ENCODE measurements around the gene OR56A1. TPM values are rescaled to one million over a fixed set of nuclear protein-coding genes. Genes with fewer than 3 reads are reported as not detected.
A peak's percentile ranks its signal among the peaks of the same experiment; 100 is the strongest.

Gene OR56A1
- total RNA-seq, 1 experiment from 2014 or later: 0.04 TPM

- no TSS peak for BruUV-seq (replicated peaks)
- ChIA-PET CTCF (no interaction called here), POLR2A (ENCODE audit: low non-redundant PET) (no interaction called here)
- Histone ChIP-seq H3K9me3 (ENCODE audit: low read depth, low read length, poor library complexity, severe bottlenecking) (no peaks in the 10 kb centered on the region), H3K4me3 (ENCODE audit: low read depth, low read length, poor library complexity, severe bottlenecking) (no peak overlapping the region), H3K27ac (ENCODE audit: low read depth, low read length, poor library complexity, severe bottlenecking) (no peak overlapping the region), H3K27me3 (replicated peaks; ENCODE audit: insufficient read depth, low read depth, low read length, poor library complexity) (no peaks in the 10 kb centered on the region), H3K4me1 (ENCODE audit: insufficient read depth, low read length, poor library complexity, severe bottlenecking) (no peaks in the 10 kb centered on the region), H3K36me3 (ENCODE audit: insufficient read depth, low read length, poor library complexity, severe bottlenecking) (no peaks in the 10 kb centered on the region)
- no peak for DNase-seq (ENCODE audit: low spot score)
- TF ChIP-seq EZH2 (IDR thresholded peaks at IDR 0.05; ENCODE audit: borderline replicate concordance, low read depth, low read length, poor library complexity, severe bottlenecking) (no peak), CTCF (conservative IDR thresholded peaks at IDR 0.05; ENCODE audit: low read depth, low read length) (no peak)
- intact Hi-C loops (cut with micrococcal nuclease; ENCODE audit: unreplicated experiment): no loop called here
Observed at GRCh38 chr11:6027501-6027900, 3.1 kb downstream of the OR56A1 start.

GRCh38 chr11:6025056-6025455 lies 5.5 kb downstream of the OR56A1 start:
- no peaks in the 10 kb centered on the region for H3K27me3 ChIP-seq (replicated peaks; ENCODE audit: insufficient read depth, low read depth, low read length, poor library complexity)
- H3K36me3 ChIP-seq (ENCODE audit: insufficient read depth, low read length, poor library complexity, severe bottlenecking): no peaks in the 10 kb centered on the region
- no peaks in the 10 kb centered on the region for H3K9me3 ChIP-seq (ENCODE audit: low read depth, low read length, poor library complexity, severe bottlenecking)
- no peak for TF ChIP-seq CTCF (conservative IDR thresholded peaks at IDR 0.05; ENCODE audit: low read depth, low read length)
- no peak for TF ChIP-seq EZH2 (IDR thresholded peaks at IDR 0.05; ENCODE audit: borderline replicate concordance, low read depth, low read length, poor library complexity, severe bottlenecking)
- ChIA-PET CTCF (no interaction called here), POLR2A (ENCODE audit: low non-redundant PET) (interaction anchor here (0.6 kb wide), 1 partner anchor 621 kb away, joined by 13 read pairs; no protein-coding TSS in a partner anchor)
- no TSS peak for BruUV-seq (replicated peaks)
- H3K4me1 ChIP-seq (ENCODE audit: insufficient read depth, low read length, poor library complexity, severe bottlenecking): no peaks in the 10 kb centered on the region
- H3K27ac ChIP-seq (ENCODE audit: low read depth, low read length, poor library complexity, severe bottlenecking): no peak overlapping the region
- intact Hi-C loops (cut with micrococcal nuclease; ENCODE audit: unreplicated experiment): no loop called here
- H3K4me3 ChIP-seq (ENCODE audit: low read depth, low read length, poor library complexity, severe bottlenecking): no peak overlapping the region
- no peak for DNase-seq (ENCODE audit: low spot score)

DNA sequence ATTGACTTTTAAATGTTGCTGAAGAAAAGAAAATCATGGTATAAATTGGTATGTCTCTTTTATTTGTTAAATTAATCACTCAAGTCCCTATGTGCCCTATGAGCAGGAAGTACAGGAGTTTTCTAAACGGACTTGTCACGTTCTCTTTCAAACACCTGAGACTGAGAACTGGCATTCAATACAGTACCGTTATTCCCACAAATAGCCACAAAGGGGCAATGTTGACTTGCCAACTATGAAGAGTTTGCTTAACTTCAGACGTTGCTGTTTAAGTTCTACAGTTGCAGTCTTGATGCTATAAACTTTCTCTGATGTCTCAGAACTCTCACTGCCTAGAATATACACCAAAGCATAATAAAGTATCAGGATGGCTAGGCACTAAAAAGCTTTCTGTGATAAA lies 7.6 kb downstream of the OR56A1 start:
- Histone ChIP-seq H3K4me1 (ENCODE audit: insufficient read depth, low read length, poor library complexity, severe bottlenecking) (no peaks in the 10 kb centered on the region), H3K27me3 (replicated peaks; ENCODE audit: insufficient read depth, low read depth, low read length, poor library complexity) (peaks cover 5% of the 10 kb centered on the region), H3K36me3 (ENCODE audit: insufficient read depth, low read length, poor library complexity, severe bottlenecking) (no peaks in the 10 kb centered on the region), H3K4me3 (ENCODE audit: low read depth, low read length, poor library complexity, severe bottlenecking) (no peak overlapping the region), H3K27ac (ENCODE audit: low read depth, low read length, poor library complexity, severe bottlenecking) (no peak overlapping the region), H3K9me3 (ENCODE audit: low read depth, low read length, poor library complexity, severe bottlenecking) (no peaks in the 10 kb centered on the region)
- ChIA-PET POLR2A (ENCODE audit: low non-redundant PET) (no interaction called here), CTCF (interaction anchor here (1.4 kb wide), 1 partner anchor 340 kb away, joined by 11 read pairs; no protein-coding TSS in a partner anchor)
- peak; percentile 40 for DNase-seq (ENCODE audit: low spot score)
- BruUV-seq (replicated peaks): no TSS peak
- peak; percentile 58 for TF ChIP-seq CTCF (conservative IDR thresholded peaks at IDR 0.05; ENCODE audit: low read depth, low read length)
- TF ChIP-seq EZH2 (IDR thresholded peaks at IDR 0.05; ENCODE audit: borderline replicate concordance, low read depth, low read length, poor library complexity, severe bottlenecking): no peak
- intact Hi-C loops (cut with micrococcal nuclease; ENCODE audit: unreplicated experiment): loop anchor here (2.0 kb wide), 1 partner anchor 340 kb away; no protein-coding TSS in a partner anchor

Data from A673 (cell line).